Trophoblast cell (in vitro differentiated cells and primary cell): ENCODE data around the gene PNPLA7.
"Not testable (repeated sequence)": the region's sequence is repeated elsewhere in the genome, so short reads cannot be mapped to it uniquely, and the experiment has no call there.

Source experiments
- DNase-seq, 2 donors: peaks; one replicate each; pipeline ENCODE4 v3.0.0-alpha.2; 2016
- H2AFZ ChIP-seq: 2 replicates; pipeline ENCODE4 v1.6.1; 2013; ENCODE audit warnings: low read length, moderate library complexity, mild to moderate bottlenecking; ENCODE audit not compliant: insufficient read depth, poor library complexity
- H2AK5ac ChIP-seq: 2 replicates; pipeline ENCODE4 v1.6.1; 2013; ENCODE audit warnings: mild to moderate bottlenecking, low read length
- H2BK120ac ChIP-seq: 2 replicates; pipeline ENCODE4 v1.6.1; 2013; ENCODE audit warnings: low read length, mild to moderate bottlenecking, moderate library complexity; ENCODE audit not compliant: insufficient read depth, poor library complexity
- H2BK12ac ChIP-seq: 2 replicates; pipeline ENCODE4 v1.6.1; 2013; ENCODE audit warnings: mild to moderate bottlenecking, low read length, moderate library complexity
- H2BK5ac ChIP-seq: 2 replicates; pipeline ENCODE4 v1.6.1; 2013; ENCODE audit warnings: low read length, low read depth, moderate library complexity, mild to moderate bottlenecking; ENCODE audit not compliant: poor library complexity
- H3K14ac ChIP-seq: 2 replicates; pipeline ENCODE4 v1.6.1; 2013; ENCODE audit warnings: mild to moderate bottlenecking, low read length
- H3K18ac ChIP-seq: 2 replicates; pipeline ENCODE4 v1.6.1; 2013; ENCODE audit warnings: mild to moderate bottlenecking, low read length
- H3K23ac ChIP-seq: 2 replicates; pipeline ENCODE4 v1.6.1; 2013; ENCODE audit warnings: low read length
- H3K27ac ChIP-seq: 2 replicates; pipeline ENCODE4 v1.5.1; 2013; ENCODE audit warnings: low read depth, mild to moderate bottlenecking, inconsistent platforms, low read length, moderate library complexity
- H3K27me3 ChIP-seq: 2 replicates; pipeline ENCODE4 v1.6.1; 2013; ENCODE audit warnings: inconsistent platforms, mild to moderate bottlenecking, low read length, moderate library complexity; ENCODE audit not compliant: insufficient read depth
- H3K36me3 ChIP-seq, 2 experiments: 1 replicate in 1 of 2; 2 replicates in 1 of 2; pipeline ENCODE4 v1.6.1; 2013; ENCODE audit warnings: low read length in 2 of 2, mild to moderate bottlenecking in 2 of 2, moderate library complexity in 1 of 2; ENCODE audit not compliant: insufficient read depth in 2 of 2, control insufficient read depth in 1 of 2
- H3K4ac ChIP-seq: 2 replicates; pipeline ENCODE4 v1.6.1; 2013; ENCODE audit warnings: low read depth, mild to moderate bottlenecking, low read length, moderate library complexity
- H3K4me1 ChIP-seq, 2 experiments: 1 replicate in 1 of 2; 2 replicates in 1 of 2; pipeline ENCODE4 v1.6.1; 2013; ENCODE audit warnings: low read length in 2 of 2, mild to moderate bottlenecking in 2 of 2, moderate library complexity in 1 of 2; ENCODE audit not compliant: insufficient read depth in 2 of 2, control insufficient read depth in 1 of 2
- H3K4me2 ChIP-seq: 2 replicates; pipeline ENCODE4 v1.6.1; 2013; ENCODE audit warnings: inconsistent platforms, mild to moderate bottlenecking, low read length, moderate library complexity
- H3K4me3 ChIP-seq: 2 replicates; pipeline ENCODE4 v1.5.1; 2013; ENCODE audit warnings: mild to moderate bottlenecking, low read depth, low read length, inconsistent platforms
- H3K79me1 ChIP-seq: one replicate; pipeline ENCODE4 v1.6.1; 2013; ENCODE audit warnings: low read length
- H3K79me2 ChIP-seq: 2 replicates; pipeline ENCODE4 v1.6.1; 2013; ENCODE audit warnings: low read length, mild to moderate bottlenecking; ENCODE audit not compliant: control insufficient read depth, insufficient read depth, poor library complexity
- H3K9ac ChIP-seq: 2 replicates; pipeline ENCODE4 v1.6.1; 2013; ENCODE audit warnings: mild to moderate bottlenecking, low read length
- H3K9me3 ChIP-seq: 2 replicates; pipeline ENCODE4 v1.6.1; 2013; ENCODE audit warnings: low read depth, mild to moderate bottlenecking, control low read depth, inconsistent platforms, low read length; ENCODE audit not compliant: insufficient read depth
- H4K12ac ChIP-seq: 2 replicates; pipeline ENCODE4 v1.6.1; 2013; ENCODE audit warnings: low read depth, mild to moderate bottlenecking, low read length, moderate library complexity
- H4K8ac ChIP-seq: 2 replicates; pipeline ENCODE4 v1.6.1; 2013; ENCODE audit warnings: low read depth, mild to moderate bottlenecking, low read length, moderate library complexity
- H4K91ac ChIP-seq: one replicate; pipeline ENCODE4 v1.6.1; 2013; ENCODE audit warnings: low read depth, mild to moderate bottlenecking, low read length, moderate library complexity
- WGBS: extraction: QIAGEN DNeasy Blood & Tissue Kit; methylation state at CpG from one replicate; pipeline ENCODE4 v1.1.7; 2013; ENCODE audit warnings: missing lambda C conversion rate; ENCODE audit not compliant: insufficient read length, insufficient coverage; ENCODE audit errors: extremely low coverage; 5-methylcytosine and 5-hydroxymethylcytosine counted together

The PNPLA7 gene

GRCh38 chr9:137511758-137512463, 38.3 kb downstream of the PNPLA7 start:
- no peak overlapping the region for H3K9ac ChIP-seq
- no peak overlapping the region for H4K91ac ChIP-seq
- no peak for DNase-seq
- WGBS = no CpG with 5 or more reads among the region's 25 CpGs
- H3K14ac ChIP-seq = no peak overlapping the region
- no peaks in the 10 kb centered on the region for H3K36me3 ChIP-seq
- no peak overlapping the region for H2AK5ac ChIP-seq
- H3K4me1 ChIP-seq = no peaks in the 10 kb centered on the region
- no peak overlapping the region for H3K4me3 ChIP-seq
- no peak overlapping the region for H3K4me2 ChIP-seq
- no peak overlapping the region for H2BK5ac ChIP-seq
- no peak overlapping the region for H3K23ac ChIP-seq
- no peaks in the 10 kb centered on the region for H3K79me2 ChIP-seq
- H2BK120ac ChIP-seq = no peak overlapping the region
- no peak overlapping the region for H4K8ac ChIP-seq
- H2AFZ ChIP-seq = no peak overlapping the region
- H3K18ac ChIP-seq = no peak overlapping the region
- H4K12ac ChIP-seq = no peak overlapping the region
- H3K27ac ChIP-seq = no peak overlapping the region
- no peaks in the 10 kb centered on the region for H3K27me3 ChIP-seq
- H2BK12ac ChIP-seq = no peak overlapping the region
- no peaks in the 10 kb centered on the region for H3K79me1 ChIP-seq
- H3K9me3 ChIP-seq = peaks cover 8% of the 10 kb centered on the region
- no peak overlapping the region for H3K4ac ChIP-seq

- not testable (repeated sequence) for DNase-seq
Measured at GRCh38 chr9:137511126-137511525, 39.1 kb downstream of the PNPLA7 start.

GRCh38 chr9:137509198-137509597, 41.0 kb downstream of the PNPLA7 start:
- Histone ChIP-seq H3K4me1 (no peaks in the 10 kb centered on the region), H3K79me2 (no peaks in the 10 kb centered on the region), H3K4ac (no peak overlapping the region), H3K9ac (no peak overlapping the region), H3K9me3 (peaks cover 19% of the 10 kb centered on the region), H3K4me2 (no peak overlapping the region), H3K27me3 (no peaks in the 10 kb centered on the region), H3K14ac (no peak overlapping the region), H4K12ac (no peak overlapping the region), H4K8ac (no peak overlapping the region), H3K27ac (no peak overlapping the region), H2AK5ac (no peak overlapping the region), H2BK120ac (no peak overlapping the region), H2AFZ (no peak overlapping the region), H3K23ac (no peak overlapping the region), H3K4me3 (no peak overlapping the region), H4K91ac (no peak overlapping the region), H3K18ac (no peak overlapping the region), H2BK12ac (no peak overlapping the region), H3K36me3 (no peaks in the 10 kb centered on the region), H3K79me1 (no peaks in the 10 kb centered on the region), H2BK5ac (no peak overlapping the region)
- 100% methylated on average over 3 of the region's 14 CpGs for WGBS
- DNase-seq = no peak

More at GRCh38 chr9:137511126-137511525, 39.1 kb downstream of the PNPLA7 start:
- H4K91ac ChIP-seq, H2BK120ac ChIP-seq, H3K9ac ChIP-seq, H3K79me1 ChIP-seq, H3K79me2 ChIP-seq, H3K14ac ChIP-seq, H4K12ac ChIP-seq, H3K4ac ChIP-seq, H2BK12ac ChIP-seq, H3K23ac ChIP-seq, H2AFZ ChIP-seq, H3K4me3 ChIP-seq, H3K36me3 ChIP-seq, H2AK5ac ChIP-seq, H2BK5ac ChIP-seq, H3K18ac ChIP-seq, H3K4me2 ChIP-seq, H3K4me1 ChIP-seq, H4K8ac ChIP-seq, H3K27me3 ChIP-seq, H3K27ac ChIP-seq: not testable (repeated sequence)
- peaks cover 14% of the 10 kb centered on the region for H3K9me3 ChIP-seq
- no CpG with 5 or more reads among the region's 22 CpGs for WGBS

- Histone ChIP-seq H2BK12ac (no peak overlapping the region), H3K27ac (no peak overlapping the region), H3K4ac (no peak overlapping the region), H3K27me3 (no peaks in the 10 kb centered on the region), H3K23ac (no peak overlapping the region), H4K8ac (no peak overlapping the region), H4K12ac (no peak overlapping the region), H2BK120ac (no peak overlapping the region), H3K9me3 (peaks cover 16% of the 10 kb centered on the region), H3K9ac (no peak overlapping the region), H3K79me1 (no peaks in the 10 kb centered on the region), H2AK5ac (no peak overlapping the region), H2AFZ (no peak overlapping the region), H3K18ac (no peak overlapping the region), H3K14ac (no peak overlapping the region), H3K4me2 (no peak overlapping the region), H2BK5ac (no peak overlapping the region), H3K4me3 (no peak overlapping the region), H3K79me2 (no peaks in the 10 kb centered on the region), H4K91ac (no peak overlapping the region), H3K36me3 (no peaks in the 10 kb centered on the region), H3K4me1 (no peaks in the 10 kb centered on the region)
- no CpG with 5 or more reads among the region's 26 CpGs for WGBS
- no peak for DNase-seq
Measured at GRCh38 chr9:137506702-137507171, 43.5 kb downstream of the PNPLA7 start.
